PC-3 (cell line): ENCODE measurements around the gene ATP10B. TPM values are rescaled to one million over a fixed set of nuclear protein-coding genes. Genes with fewer than 3 reads are reported as not detected.

Source experiments
- ATAC-seq: fragments of 200-7000 bp; cut with Tn5 transposase; 2 replicates; pipeline ENCODE4 v1.9.1; 2020; ENCODE audit warnings: mild to moderate bottlenecking, moderate library complexity
- BruUV-seq: library from RNA; stranded (reverse); fragments of 400-500 nt; replicated peaks from 2 replicates; lab custom pipeline; 2021; lab: Mats Ljungman, UMichigan
- CTCF ChIA-PET: fragments of 300-600 bp; sonication (Branson Sonifier 250); formaldehyde crosslinking; loops from one replicate; lab custom pipeline; 2022; ENCODE audit warnings: antibody characterized with exemption; lab: Charles Lee
- POLR2A ChIA-PET: fragments of 300-600 bp; sonication (Branson Sonifier 250); formaldehyde crosslinking; loops from one replicate; lab custom pipeline; 2022; ENCODE audit warnings: antibody characterized with exemption; ENCODE audit not compliant: unreplicated experiment; lab: Charles Lee
- DNase-seq: peaks from one replicate; pipeline ENCODE4 v3.0.0-alpha.2; 2015
- H2AFZ ChIP-seq: fragments of 300-600 bp; sonication (generic); 2 replicates; pipeline ENCODE4 v1.6.0; 2016; ENCODE audit warnings: antibody characterized with exemption, low read length
- H3F3A ChIP-seq: fragments of 300-600 bp; sonication (generic); one replicate; pipeline ENCODE4 v1.6.0; 2017; ENCODE audit warnings: antibody characterized with exemption, low read length, control low read depth, mild to moderate bottlenecking; ENCODE audit not compliant: unreplicated experiment
- H3K27ac ChIP-seq: fragments of 300-600 bp; sonication (generic); 2 replicates; pipeline ENCODE4 v1.5.1; 2016; ENCODE audit warnings: mild to moderate bottlenecking, low read length
- H3K27me3 ChIP-seq: fragments of 300-600 bp; sonication (generic); 2 replicates; pipeline ENCODE4 v1.6.1; 2016; ENCODE audit warnings: low read length, mixed read lengths
- H3K36me3 ChIP-seq: fragments of 300-600 bp; sonication (generic); 2 replicates; pipeline ENCODE4 v1.6.1; 2016; ENCODE audit warnings: low read depth, mixed run types, low read length, mixed read lengths
- H3K4me1 ChIP-seq: fragments of 300-600 bp; sonication (generic); 2 replicates; pipeline ENCODE4 v1.5.1; 2016; ENCODE audit warnings: low read length; ENCODE audit not compliant: insufficient read depth
- H3K4me2 ChIP-seq: fragments of 300-600 bp; sonication (generic); 2 replicates; pipeline ENCODE4 v1.6.0; 2016; ENCODE audit warnings: low read length
- H3K4me3 ChIP-seq: fragments of 300-600 bp; sonication (generic); 2 replicates; pipeline ENCODE4 v1.5.1; 2016; ENCODE audit warnings: mild to moderate bottlenecking, low read length, mixed read lengths
- H3K79me2 ChIP-seq: fragments of 300-600 bp; sonication (generic); 2 replicates; pipeline ENCODE4 v1.6.1; 2017; ENCODE audit warnings: low read length, mixed read lengths
- H3K9ac ChIP-seq: fragments of 300-600 bp; sonication (generic); 2 replicates; pipeline ENCODE4 v1.6.0; 2016; ENCODE audit warnings: mild to moderate bottlenecking, low read length
- H3K9me2 ChIP-seq: fragments of 300-600 bp; sonication (generic); replicated peaks from 2 replicates; pipeline ENCODE4 v1.6.1; 2016; ENCODE audit warnings: mixed run types, low read length, mixed read lengths
- H3K9me3 ChIP-seq: fragments of 300-600 bp; sonication (generic); 2 replicates; pipeline ENCODE4 v1.6.1; 2016; ENCODE audit warnings: low read length, mixed read lengths
- H4K20me1 ChIP-seq: fragments of 300-600 bp; sonication (generic); 2 replicates; pipeline ENCODE4 v1.6.1; 2016; ENCODE audit warnings: low read length, mixed read lengths
- CTCF ChIP-seq: fragments of 300-600 bp; sonication (generic); conservative IDR thresholded peaks from 2 replicates; pipeline ENCODE4 v1.5.1; 2017; ENCODE audit warnings: antibody characterized with exemption, low read depth, mild to moderate bottlenecking, low read length
- EZH2 ChIP-seq: fragments of 300-600 bp; sonication (generic); IDR thresholded peaks from one replicate; pipeline ENCODE4 v1.6.1; 2017; ENCODE audit warnings: antibody characterized with exemption, mild to moderate bottlenecking, low read length; ENCODE audit not compliant: unreplicated experiment
- EZH2phosphoT487 ChIP-seq: fragments of 300-600 bp; sonication (generic); IDR thresholded peaks from 2 replicates; pipeline ENCODE4 v1.6.1; 2018; ENCODE audit warnings: mild to moderate bottlenecking, antibody characterized with exemption, low read length, borderline replicate concordance
- intact Hi-C: fragments of 100-400 bp; cut with micrococcal nuclease; formaldehyde crosslinking; loops from 2 replicates; pipeline ENCODE4 v1.9.0; 2023
- total RNA-seq: library from RNA; depleted of rRNA; stranded (reverse); fragments of >200 nt; gene quantifications from 2 replicates; pipeline ENCODE4 v1.2.3, GENCODE V29; 2014

ATP10B gene
- total RNA-seq, 1 experiment from 2014 or later, result not detected

- H3K4me1 ChIP-seq, result no peaks in the 10 kb centered on the region
- H3F3A ChIP-seq, result no peaks in the 10 kb centered on the region
- no peak overlapping the region for H2AFZ ChIP-seq
- H3K27me3 ChIP-seq, result no peaks in the 10 kb centered on the region
- H3K4me3 ChIP-seq, result no peak overlapping the region
- ChIA-PET CTCF (no interaction called here), POLR2A (no interaction called here)
- H3K4me2 ChIP-seq, result no peak overlapping the region
- intact Hi-C loops, result no loop called here
- H3K9me2 ChIP-seq, result no peaks in the 10 kb centered on the region
- BruUV-seq, result no TSS peak
- H3K27ac ChIP-seq, result no peak overlapping the region
- no peaks in the 10 kb centered on the region for H3K36me3 ChIP-seq
- no peaks in the 10 kb centered on the region for H4K20me1 ChIP-seq
- H3K79me2 ChIP-seq, result no peaks in the 10 kb centered on the region
- no peak overlapping the region for H3K9ac ChIP-seq
- no peak for ATAC-seq
- no peaks in the 10 kb centered on the region for H3K9me3 ChIP-seq
- DNase-seq, result no peak
- TF ChIP-seq EZH2phosphoT487 (no peak), CTCF (no peak), EZH2 (no peak)
These were observed 223.4 kb downstream of the ATP10B start for GRCh38 chr5:160628619-160628968.

GRCh38 chr5:160627921-160628618 is 223.9 kb downstream of the ATP10B start:
- POLR2A ChIA-PET, result no interaction called here
- Histone ChIP-seq H4K20me1 (no peaks in the 10 kb centered on the region), H3K4me1 (no peaks in the 10 kb centered on the region), H3K9me3 (no peaks in the 10 kb centered on the region), H2AFZ (no peak overlapping the region), H3K27me3 (no peaks in the 10 kb centered on the region), H3K9me2 (no peaks in the 10 kb centered on the region), H3K4me2 (no peak overlapping the region), H3K9ac (no peak overlapping the region), H3K79me2 (no peaks in the 10 kb centered on the region), H3K27ac (no peak overlapping the region), H3F3A (no peaks in the 10 kb centered on the region), H3K4me3 (no peak overlapping the region), H3K36me3 (no peaks in the 10 kb centered on the region)
- CTCF ChIA-PET, result no interaction called here
- intact Hi-C loops, result no loop called here
- no peak for TF ChIP-seq CTCF
- TF ChIP-seq EZH2phosphoT487, result no peak
- no peak for TF ChIP-seq EZH2
- DNase-seq (no peak), ATAC-seq (no peak)
- no TSS peak for BruUV-seq

- no peak overlapping the region for H2AFZ ChIP-seq
- intact Hi-C loops, result no loop called here
- ChIA-PET POLR2A (no interaction called here), CTCF (no interaction called here)
- H3K4me1 ChIP-seq, result no peaks in the 10 kb centered on the region
- H3F3A ChIP-seq, result no peaks in the 10 kb centered on the region
- H3K4me2 ChIP-seq, result no peak overlapping the region
- H3K4me3 ChIP-seq, result no peak overlapping the region
- H3K9me2 ChIP-seq, result no peaks in the 10 kb centered on the region
- ATAC-seq (no peak), DNase-seq (no peak)
- no TSS peak for BruUV-seq
- H3K27ac ChIP-seq, result no peak overlapping the region
- H3K9ac ChIP-seq, result no peak overlapping the region
- H3K36me3 ChIP-seq, result no peaks in the 10 kb centered on the region
- no peaks in the 10 kb centered on the region for H4K20me1 ChIP-seq
- H3K27me3 ChIP-seq, result no peaks in the 10 kb centered on the region
- TF ChIP-seq EZH2 (no peak), EZH2phosphoT487 (no peak), CTCF (no peak)
- H3K79me2 ChIP-seq, result no peaks in the 10 kb centered on the region
- H3K9me3 ChIP-seq, result no peaks in the 10 kb centered on the region
These were observed 225.7 kb downstream of the ATP10B start for GRCh38 chr5:160626322-160626721.
